HepG2 (cell line): ENCODE data around the gene UROS. TPM values are rescaled to one million over a fixed set of nuclear protein-coding genes. Genes with fewer than 3 reads are reported as not detected.

Experiments used
- CHD4 ChIP-seq: fragments of 200-600 bp; sonication (generic); IDR thresholded peaks from 2 replicates; pipeline ENCODE4 v1.7.0; 2017; ENCODE audit warnings: mild to moderate bottlenecking, low read length, borderline replicate concordance
- ERF ChIP-seq: IDR thresholded peaks from 2 replicates; pipeline ENCODE4 v1.6.1; 2018; ENCODE audit warnings: missing biosample characterization, missing genetic modification reagents
- ETV6 ChIP-seq: sonication (generic); formaldehyde crosslinking; conservative IDR thresholded peaks from 2 replicates; pipeline ENCODE4 v1.4.0; 2020; ENCODE audit warnings: missing genetic modification reagents
- GLI4 ChIP-seq: sonication (generic); formaldehyde crosslinking; IDR thresholded peaks from 2 replicates; pipeline ENCODE4 v1.5.1; 2020; ENCODE audit warnings: missing genetic modification reagents, mild to moderate bottlenecking, moderate library complexity, borderline replicate concordance
- HCFC1 ChIP-seq: fragments of 150-350 bp; IDR thresholded peaks from 2 replicates; pipeline ENCODE4 v1.6.1; 2014; ENCODE audit warnings: low read depth, low read length
- HNF4A ChIP-seq: sonication (generic); formaldehyde crosslinking; IDR thresholded peaks from 2 replicates; pipeline ENCODE4 v1.4.0; 2020; ENCODE audit warnings: missing genetic modification reagents
- HNRNPUL1 ChIP-seq: fragments of 200-400 bp; formaldehyde crosslinking; IDR thresholded peaks from 2 replicates; pipeline ENCODE4 v1.6.1; 2017; ENCODE audit warnings: low read depth, mild to moderate bottlenecking, low read length, moderate library complexity
- LCORL ChIP-seq, 2 experiments: fragments of 450-650 bp in 1 of 2; sonication (generic) in 1 of 2; formaldehyde crosslinking in 1 of 2; IDR thresholded peaks; 2 replicates each; pipeline versions ENCODE4 v1.5.0 to v1.6.1; 2017 to 2020; ENCODE audit warnings: antibody characterized with exemption in 1 of 2, missing genetic modification reagents in 1 of 2
- MTF1 ChIP-seq: sonication (generic); formaldehyde crosslinking; IDR thresholded peaks from 2 replicates; pipeline ENCODE4 v1.5.0; 2020; ENCODE audit warnings: missing genetic modification reagents
- NBN ChIP-seq: fragments of 450-650 bp; conservative IDR thresholded peaks from 2 replicates; pipeline ENCODE4 v1.6.1; 2017
- NCOA2 ChIP-seq: sonication (generic); formaldehyde crosslinking; IDR thresholded peaks from 2 replicates; pipeline ENCODE4 v1.8.0; 2022; ENCODE audit warnings: inconsistent platforms
- PAX8 ChIP-seq: sonication (generic); formaldehyde crosslinking; IDR thresholded peaks from 2 replicates; pipeline ENCODE4 v1.8.0; 2022; ENCODE audit warnings: mild to moderate bottlenecking, missing genetic modification reagents, borderline replicate concordance
- SALL2 ChIP-seq: sonication (generic); formaldehyde crosslinking; IDR thresholded peaks from 2 replicates; pipeline ENCODE4 v1.8.1; 2023; ENCODE audit warnings: mild to moderate bottlenecking, missing genetic modification reagents, inconsistent platforms
- TCF7 ChIP-seq: sonication (generic); IDR thresholded peaks from 2 replicates; pipeline ENCODE4 v1.6.1; 2016; ENCODE audit warnings: antibody characterized with exemption, low read depth
- ZC3H4 ChIP-seq: sonication (generic); formaldehyde crosslinking; IDR thresholded peaks from 2 replicates; pipeline ENCODE4 v1.4.0; 2020; ENCODE audit warnings: missing genetic modification reagents, borderline replicate concordance
- ZNF180 ChIP-seq: sonication (generic); formaldehyde crosslinking; IDR thresholded peaks from 2 replicates; pipeline ENCODE4 v1.4.0; 2020; ENCODE audit warnings: low read depth, missing genetic modification reagents, borderline replicate concordance
- ZNF230 ChIP-seq: sonication (generic); formaldehyde crosslinking; IDR thresholded peaks from 2 replicates; pipeline ENCODE4 v1.4.0; 2020; ENCODE audit warnings: mild to moderate bottlenecking, missing genetic modification reagents
- ZNF264 ChIP-seq: sonication (generic); formaldehyde crosslinking; IDR thresholded peaks from 2 replicates; pipeline ENCODE4 v1.4.0; 2020; ENCODE audit warnings: missing genetic modification reagents
- ZNF34 ChIP-seq: sonication (generic); formaldehyde crosslinking; IDR thresholded peaks from 2 replicates; pipeline ENCODE4 v1.4.0; 2020; ENCODE audit warnings: mild to moderate bottlenecking, missing genetic modification reagents, borderline replicate concordance
- ZNF572 ChIP-seq: sonication (generic); formaldehyde crosslinking; IDR thresholded peaks from 2 replicates; pipeline ENCODE4 v1.5.1; 2020; ENCODE audit warnings: mild to moderate bottlenecking, missing genetic modification reagents
- polyA plus RNA-seq, 8 experiments: library from polyadenylated mRNA; depleted of rRNA in 3 of 8; stranded (reverse) in 7 of 8; unstranded in 1 of 8; fragments of >200 nt; fragmentation: Illumina TruSeq in 4 of 8; extraction: Trizol in 4 of 8; gene quantifications; 2 replicates each; pipeline versions ENCODE4 v1.2.1 to v1.2.3, GENCODE V29; 2011 to 2016; ENCODE audit warnings: low read depth in 4 of 8, missing spikeins in 1 of 8, mixed read lengths in 1 of 8; ENCODE audit not compliant: insufficient read depth in 1 of 8
- total RNA-seq, 5 experiments: library from RNA; depleted of rRNA; stranded (reverse); fragments of >200 nt; fragmentation: Illumina TruSeq; extraction: Trizol; gene quantifications; 2 replicates each; pipeline ENCODE4 v1.2.3, GENCODE V29; 2016; ENCODE audit warnings: low read depth in 1 of 5
- TF ChIP-seq, protein P1 (sequence below): sonication (generic); formaldehyde crosslinking; IDR thresholded peaks from 2 replicates; pipeline ENCODE4 v1.5.1; 2020; ENCODE audit warnings: mild to moderate bottlenecking, missing genetic modification reagents, moderate library complexity
- TF ChIP-seq, protein P2 (sequence below): sonication (generic); formaldehyde crosslinking; IDR thresholded peaks from 2 replicates; pipeline ENCODE4 v1.5.1; 2020; ENCODE audit warnings: missing genetic modification reagents, mild to moderate bottlenecking, borderline replicate concordance
- TF ChIP-seq, protein P3 (sequence below): conservative IDR thresholded peaks from 2 replicates; pipeline ENCODE4 v1.6.1; 2018; ENCODE audit warnings: missing genetic modification reagents
- TF ChIP-seq, protein P4 (sequence below): sonication (generic); formaldehyde crosslinking; IDR thresholded peaks from 2 replicates; pipeline ENCODE4 v1.5.0; 2020; ENCODE audit warnings: missing genetic modification reagents
- TF ChIP-seq, protein P5 (sequence below): sonication (generic); formaldehyde crosslinking; IDR thresholded peaks from 2 replicates; pipeline ENCODE4 v1.8.1; 2023; ENCODE audit warnings: mild to moderate bottlenecking, missing genetic modification reagents

Gene UROS
- total and polyA plus RNA-seq, 2 of the 13 experiments (the other 11 are each of a cell fraction or from before 2014, with no cell fraction given) = 14.8 to 49.9 TPM

DNA sequence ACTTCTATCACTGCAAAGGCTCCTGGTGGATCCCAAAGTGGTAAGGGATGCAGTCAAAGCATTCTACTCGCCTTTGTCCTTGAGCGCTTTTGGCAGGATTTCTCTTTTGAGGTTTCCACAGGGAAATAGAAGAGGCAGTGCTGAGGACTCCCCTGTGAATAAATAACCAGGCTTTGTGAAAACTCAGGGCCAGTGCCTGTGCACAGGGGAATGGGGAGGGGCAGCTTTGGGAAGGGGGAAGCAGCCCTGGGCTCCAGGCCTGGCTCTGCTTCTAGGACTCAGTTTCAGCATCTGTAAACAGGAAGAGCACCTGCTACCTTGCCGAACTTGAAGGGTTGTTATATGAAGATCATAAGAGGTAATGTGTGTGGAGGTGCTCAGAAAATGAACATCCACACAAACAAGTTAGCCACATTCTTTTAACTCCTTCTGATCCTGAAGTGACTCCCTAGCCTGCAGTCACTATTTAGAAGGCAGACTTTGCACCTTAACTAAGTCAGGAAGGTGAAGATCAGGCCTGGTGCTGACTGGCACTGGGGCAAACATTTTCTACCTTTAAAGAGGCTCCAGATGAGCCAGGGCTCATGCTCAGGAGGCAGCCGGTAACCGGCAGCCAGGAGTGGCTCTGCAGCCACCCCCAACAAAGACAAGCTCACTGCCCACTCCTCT is 24.9 kb downstream of the UROS start (continued):
- TF ChIP-seq, protein P1, sequence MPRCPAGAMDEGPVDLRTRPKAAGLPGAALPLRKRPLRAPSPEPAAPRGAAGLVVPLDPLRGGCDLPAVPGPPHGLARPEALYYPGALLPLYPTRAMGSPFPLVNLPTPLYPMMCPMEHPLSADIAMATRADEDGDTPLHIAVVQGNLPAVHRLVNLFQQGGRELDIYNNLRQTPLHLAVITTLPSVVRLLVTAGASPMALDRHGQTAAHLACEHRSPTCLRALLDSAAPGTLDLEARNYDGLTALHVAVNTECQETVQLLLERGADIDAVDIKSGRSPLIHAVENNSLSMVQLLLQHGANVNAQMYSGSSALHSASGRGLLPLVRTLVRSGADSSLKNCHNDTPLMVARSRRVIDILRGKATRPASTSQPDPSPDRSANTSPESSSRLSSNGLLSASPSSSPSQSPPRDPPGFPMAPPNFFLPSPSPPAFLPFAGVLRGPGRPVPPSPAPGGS (CRISPR knock-in tag) = no peak
- TF ChIP-seq ETV6 (CRISPR knock-in tag) (no peak), NBN (no peak), SALL2 (CRISPR knock-in tag) (no peak), TCF7 (no peak; the same call in 1 of the 2 replicates), ZNF180 (CRISPR knock-in tag) (no peak), NCOA2 (CRISPR knock-in tag) (peak; percentile 39; the same call in 1 of the 2 replicates), ZNF264 (no peak), GLI4 (no peak), MTF1 (CRISPR knock-in tag) (no peak), PAX8 (CRISPR knock-in tag) (no peak), ZNF230 (no peak), ZNF572 (CRISPR knock-in tag) (no peak), HCFC1 (no peak), ZNF34 (CRISPR knock-in tag) (no peak), CHD4 (no peak), ERF (CRISPR knock-in tag) (0 out of 2 replicates have a peak, but pooled peaks have one; percentile 31), HNF4A (CRISPR knock-in tag) (peak; percentile 58), ZC3H4 (no peak), LCORL (IDR thresholded peaks at IDR 0.05) (no peak), LCORL (CRISPR knock-in tag; IDR thresholded peaks at IDR 0.05) (0 out of 2 replicates have a peak, but pooled peaks have one; percentile 55), HNRNPUL1 (no peak)
- TF ChIP-seq, protein P2, sequence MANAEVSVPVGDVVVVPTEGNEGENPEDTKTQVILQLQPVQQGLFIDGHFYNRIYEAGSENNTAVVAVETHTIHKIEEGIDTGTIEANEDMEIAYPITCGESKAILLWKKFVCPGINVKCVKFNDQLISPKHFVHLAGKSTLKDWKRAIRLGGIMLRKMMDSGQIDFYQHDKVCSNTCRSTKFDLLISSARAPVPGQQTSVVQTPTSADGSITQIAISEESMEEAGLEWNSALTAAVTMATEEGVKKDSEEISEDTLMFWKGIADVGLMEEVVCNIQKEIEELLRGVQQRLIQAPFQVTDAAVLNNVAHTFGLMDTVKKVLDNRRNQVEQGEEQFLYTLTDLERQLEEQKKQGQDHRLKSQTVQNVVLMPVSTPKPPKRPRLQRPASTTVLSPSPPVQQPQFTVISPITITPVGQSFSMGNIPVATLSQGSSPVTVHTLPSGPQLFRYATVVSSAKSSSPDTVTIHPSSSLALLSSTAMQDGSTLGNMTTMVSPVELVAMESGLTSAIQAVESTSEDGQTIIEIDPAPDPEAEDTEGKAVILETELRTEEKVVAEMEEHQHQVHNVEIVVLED (CRISPR knock-in tag) = no peak
- TF ChIP-seq, protein P3, sequence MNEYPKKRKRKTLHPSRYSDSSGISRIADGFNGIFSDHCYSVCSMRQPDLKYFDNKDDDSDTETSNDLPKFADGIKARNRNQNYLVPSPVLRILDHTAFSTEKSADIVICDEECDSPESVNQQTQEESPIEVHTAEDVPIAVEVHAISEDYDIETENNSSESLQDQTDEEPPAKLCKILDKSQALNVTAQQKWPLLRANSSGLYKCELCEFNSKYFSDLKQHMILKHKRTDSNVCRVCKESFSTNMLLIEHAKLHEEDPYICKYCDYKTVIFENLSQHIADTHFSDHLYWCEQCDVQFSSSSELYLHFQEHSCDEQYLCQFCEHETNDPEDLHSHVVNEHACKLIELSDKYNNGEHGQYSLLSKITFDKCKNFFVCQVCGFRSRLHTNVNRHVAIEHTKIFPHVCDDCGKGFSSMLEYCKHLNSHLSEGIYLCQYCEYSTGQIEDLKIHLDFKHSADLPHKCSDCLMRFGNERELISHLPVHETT = no peak
- TF ChIP-seq, protein P4, sequence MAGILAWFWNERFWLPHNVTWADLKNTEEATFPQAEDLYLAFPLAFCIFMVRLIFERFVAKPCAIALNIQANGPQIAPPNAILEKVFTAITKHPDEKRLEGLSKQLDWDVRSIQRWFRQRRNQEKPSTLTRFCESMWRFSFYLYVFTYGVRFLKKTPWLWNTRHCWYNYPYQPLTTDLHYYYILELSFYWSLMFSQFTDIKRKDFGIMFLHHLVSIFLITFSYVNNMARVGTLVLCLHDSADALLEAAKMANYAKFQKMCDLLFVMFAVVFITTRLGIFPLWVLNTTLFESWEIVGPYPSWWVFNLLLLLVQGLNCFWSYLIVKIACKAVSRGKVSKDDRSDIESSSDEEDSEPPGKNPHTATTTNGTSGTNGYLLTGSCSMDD (CRISPR knock-in tag) = no peak
- TF ChIP-seq, protein P5, sequence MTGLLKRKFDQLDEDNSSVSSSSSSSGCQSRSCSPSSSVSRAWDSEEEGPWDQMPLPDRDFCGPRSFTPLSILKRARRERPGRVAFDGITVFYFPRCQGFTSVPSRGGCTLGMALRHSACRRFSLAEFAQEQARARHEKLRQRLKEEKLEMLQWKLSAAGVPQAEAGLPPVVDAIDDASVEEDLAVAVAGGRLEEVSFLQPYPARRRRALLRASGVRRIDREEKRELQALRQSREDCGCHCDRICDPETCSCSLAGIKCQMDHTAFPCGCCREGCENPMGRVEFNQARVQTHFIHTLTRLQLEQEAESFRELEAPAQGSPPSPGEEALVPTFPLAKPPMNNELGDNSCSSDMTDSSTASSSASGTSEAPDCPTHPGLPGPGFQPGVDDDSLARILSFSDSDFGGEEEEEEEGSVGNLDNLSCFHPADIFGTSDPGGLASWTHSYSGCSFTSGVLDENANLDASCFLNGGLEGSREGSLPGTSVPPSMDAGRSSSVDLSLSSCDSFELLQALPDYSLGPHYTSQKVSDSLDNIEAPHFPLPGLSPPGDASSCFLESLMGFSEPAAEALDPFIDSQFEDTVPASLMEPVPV (CRISPR knock-in tag) = no peak
